Measurements from ENCODE around the gene PTPN3.

- TF ChIP-seq, protein P1, sequence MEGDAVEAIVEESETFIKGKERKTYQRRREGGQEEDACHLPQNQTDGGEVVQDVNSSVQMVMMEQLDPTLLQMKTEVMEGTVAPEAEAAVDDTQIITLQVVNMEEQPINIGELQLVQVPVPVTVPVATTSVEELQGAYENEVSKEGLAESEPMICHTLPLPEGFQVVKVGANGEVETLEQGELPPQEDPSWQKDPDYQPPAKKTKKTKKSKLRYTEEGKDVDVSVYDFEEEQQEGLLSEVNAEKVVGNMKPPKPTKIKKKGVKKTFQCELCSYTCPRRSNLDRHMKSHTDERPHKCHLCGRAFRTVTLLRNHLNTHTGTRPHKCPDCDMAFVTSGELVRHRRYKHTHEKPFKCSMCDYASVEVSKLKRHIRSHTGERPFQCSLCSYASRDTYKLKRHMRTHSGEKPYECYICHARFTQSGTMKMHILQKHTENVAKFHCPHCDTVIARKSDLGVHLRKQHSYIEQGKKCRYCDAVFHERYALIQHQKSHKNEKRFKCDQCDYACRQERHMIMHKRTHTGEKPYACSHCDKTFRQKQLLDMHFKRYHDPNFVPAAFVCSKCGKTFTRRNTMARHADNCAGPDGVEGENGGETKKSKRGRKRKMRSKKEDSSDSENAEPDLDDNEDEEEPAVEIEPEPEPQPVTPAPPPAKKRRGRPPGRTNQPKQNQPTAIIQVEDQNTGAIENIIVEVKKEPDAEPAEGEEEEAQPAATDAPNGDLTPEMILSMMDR (conservative IDR thresholded peaks at IDR 0.05; ENCODE audit: low read depth, low read length), result no peak
- TF ChIP-seq EZH2 (IDR thresholded peaks at IDR 0.05; ENCODE audit: borderline replicate concordance, low read depth, low read length, poor library complexity, severe bottlenecking), result no peak
Measured at GRCh38 chr9:109436071-109436470, 62.0 kb downstream of the PTPN3 start.
